Peyer's patch (tissue), 4 donors: Measurements from ENCODE around the gene ABLIM2. TPM values are rescaled to one million over a fixed set of nuclear protein-coding genes. Genes with fewer than 3 reads are reported as not detected.

Experiments
- DNase-seq, 3 donors: peaks; one replicate each; pipeline ENCODE4 v3.0.0-alpha.2; 2017 to 2019
- H3K27ac ChIP-seq, 4 donors: fragments of 200-600 bp; sonication (generic); one replicate each; pipeline ENCODE4 v1.5.1; 2016 to 2019
- H3K27me3 ChIP-seq, 2 donors: fragments of 200-600 bp; sonication (generic); one replicate each; pipeline ENCODE4 v1.5.1; 2019
- H3K36me3 ChIP-seq, 3 donors: fragments of 200-600 bp; sonication (generic); one replicate each; pipeline ENCODE4 v1.5.1; 2016 to 2019
- H3K4me1 ChIP-seq, 4 donors: fragments of 200-600 bp; sonication (generic); one replicate each; pipeline ENCODE4 v1.5.1; 2016 to 2019
- H3K4me3 ChIP-seq, 4 donors: fragments of 200-600 bp; sonication (generic); 1 replicate in 3 of 4; 2 replicates in 1 of 4; pipeline ENCODE4 v1.5.1; 2016 to 2019; ENCODE audit warnings: mild to moderate bottlenecking in 1 of 4
- H3K9me3 ChIP-seq, 4 donors: fragments of 200-600 bp; sonication (generic); one replicate each; pipeline ENCODE4 v1.5.1; 2016 to 2019; ENCODE audit warnings: mild to moderate bottlenecking in 1 of 4
- CTCF ChIP-seq, 6 experiments: fragments of 450-650 bp in 4 of 6; fragments of 200-600 bp in 2 of 6; sonication (generic) in 1 of 6; IDR thresholded peaks; one replicate each; pipeline ENCODE4 v1.5.1; 2017 to 2019; ENCODE audit warnings: antibody characterized with exemption in 6 of 6, mild to moderate bottlenecking in 3 of 6, moderate library complexity in 1 of 6
- POLR2A ChIP-seq, 2 donors: fragments of 450-650 bp; IDR thresholded peaks; one replicate each; pipeline ENCODE4 v1.5.1; 2017; ENCODE audit warnings: antibody characterized with exemption in 2 of 2, mild to moderate bottlenecking in 2 of 2, moderate library complexity in 2 of 2
- total RNA-seq, 4 donors: library from RNA; depleted of rRNA; stranded (reverse); fragments of >200 nt; gene quantifications; one replicate each; pipeline ENCODE4 v1.1.0, GENCODE V29; 2016

The ABLIM2 gene
- total RNA-seq, 4 donors from 2014 or later, result 9.0 to 24.2 (median 11.7) TPM

DNA sequence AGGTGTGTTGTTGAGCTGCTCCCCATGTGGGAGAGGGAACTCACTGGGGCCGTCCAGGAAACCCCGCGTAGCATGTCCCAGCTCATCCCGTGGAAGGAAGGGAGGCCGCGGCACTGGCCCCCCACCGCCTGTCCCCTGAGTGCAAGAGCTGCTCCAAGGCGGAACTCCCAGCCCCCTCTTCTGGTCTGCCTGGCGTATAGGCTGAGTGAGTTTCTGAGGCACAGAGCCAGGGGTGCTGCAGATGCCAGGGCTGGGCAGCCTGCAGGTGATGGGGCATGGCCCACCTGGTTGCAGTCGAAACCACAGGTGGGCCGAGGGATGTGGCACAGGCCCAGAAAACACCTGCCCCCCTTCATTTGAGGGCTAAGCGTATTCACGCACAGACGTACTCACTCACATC is 49.6 kb downstream of the ABLIM2 start:
- no peak for DNase-seq
- Histone ChIP-seq H3K27ac (no peak overlapping the region), H3K4me1 (peaks cover 0 to 13% (median 2%) of the 10 kb centered on the region in 4 donors), H3K36me3 (no peaks in the 10 kb centered on the region), H3K9me3 (no peaks in the 10 kb centered on the region), H3K27me3 (no peaks in the 10 kb centered on the region), H3K4me3 (no peak overlapping the region)
- TF ChIP-seq POLR2A (IDR thresholded peaks at IDR 0.05), result no peak
- no peak for TF ChIP-seq CTCF (IDR thresholded peaks at IDR 0.05)

DNA sequence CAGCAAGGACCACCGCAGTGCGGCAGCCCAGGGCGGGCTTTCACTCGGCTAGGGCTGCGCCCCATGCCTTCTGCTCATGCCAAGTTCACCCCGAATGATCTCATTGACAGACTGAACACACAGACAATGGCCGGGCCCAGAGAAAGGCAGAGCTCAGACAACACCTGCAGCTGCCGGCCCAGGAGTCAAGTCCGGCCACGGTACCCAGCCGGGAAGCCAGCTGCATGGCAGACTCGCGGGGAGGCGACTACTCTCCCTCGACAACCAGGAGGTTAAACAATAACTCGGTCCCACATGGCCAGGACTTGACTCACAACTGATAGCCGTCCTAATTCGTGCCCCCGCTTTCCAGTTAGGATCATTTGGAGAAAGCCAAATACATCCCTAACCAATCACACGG is 50.4 kb downstream of the ABLIM2 start:
- DNase-seq, result peak in 2 of 3 donors; percentile 66 to 68
- H3K4me1 ChIP-seq, result peaks cover 0 to 7% (median 0%) of the 10 kb centered on the region in 4 donors
- no peaks in the 10 kb centered on the region for H3K27me3 ChIP-seq
- H3K4me3 ChIP-seq, result no peak overlapping the region
- no peaks in the 10 kb centered on the region for H3K36me3 ChIP-seq
- H3K9me3 ChIP-seq, result no peaks in the 10 kb centered on the region
- H3K27ac ChIP-seq, result no peak overlapping the region
- TF ChIP-seq CTCF (IDR thresholded peaks at IDR 0.05), result no peak
- no peak for TF ChIP-seq POLR2A (IDR thresholded peaks at IDR 0.05)

- Histone ChIP-seq H3K4me1 (no peaks in the 10 kb centered on the region), H3K4me3 (no peak overlapping the region), H3K27me3 (no peaks in the 10 kb centered on the region), H3K27ac (no peak overlapping the region), H3K36me3 (no peaks in the 10 kb centered on the region), H3K9me3 (no peaks in the 10 kb centered on the region)
- TF ChIP-seq POLR2A (IDR thresholded peaks at IDR 0.05) (no peak), CTCF (IDR thresholded peaks at IDR 0.05) (no peak)
- DNase-seq, result no peak
Observed at GRCh38 chr4:8107146-8107657, 51.4 kb downstream of the ABLIM2 start.

DNA sequence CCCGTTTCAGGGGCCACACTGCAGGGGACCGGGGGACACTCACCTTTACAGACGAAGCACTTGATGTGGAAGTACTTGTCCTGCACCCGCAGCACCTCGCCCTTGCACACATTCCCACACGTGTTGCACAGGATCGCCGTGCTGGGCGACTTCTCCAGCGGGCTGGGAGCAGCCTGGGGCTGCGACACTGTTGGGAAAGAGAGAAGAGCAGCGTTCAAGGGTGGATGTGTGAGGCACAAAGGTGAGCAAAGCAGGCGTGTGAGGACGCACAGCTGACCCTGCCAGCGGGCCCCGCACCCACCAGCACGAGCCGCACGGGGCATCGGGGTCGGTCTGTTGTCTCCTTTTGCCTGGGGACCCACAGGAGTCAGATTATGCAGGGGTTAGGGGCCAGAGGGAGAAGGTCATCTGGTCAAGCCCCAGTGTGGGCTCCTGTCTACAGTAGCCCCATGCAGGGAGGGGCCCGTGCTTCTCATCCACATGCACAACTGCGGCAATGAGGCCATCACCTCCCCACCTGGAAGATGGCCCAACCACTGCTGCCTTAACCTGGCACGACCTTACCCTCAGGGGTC is 52.1 kb downstream of the ABLIM2 start:
- Histone ChIP-seq H3K4me1 (peaks cover 0 to 4% (median 0%) of the 10 kb centered on the region in 4 donors), H3K27me3 (no peaks in the 10 kb centered on the region), H3K27ac (no peak overlapping the region), H3K9me3 (no peaks in the 10 kb centered on the region), H3K4me3 (no peak overlapping the region), H3K36me3 (no peaks in the 10 kb centered on the region)
- DNase-seq, result no peak
- TF ChIP-seq CTCF (IDR thresholded peaks at IDR 0.05), result no peak

DNA sequence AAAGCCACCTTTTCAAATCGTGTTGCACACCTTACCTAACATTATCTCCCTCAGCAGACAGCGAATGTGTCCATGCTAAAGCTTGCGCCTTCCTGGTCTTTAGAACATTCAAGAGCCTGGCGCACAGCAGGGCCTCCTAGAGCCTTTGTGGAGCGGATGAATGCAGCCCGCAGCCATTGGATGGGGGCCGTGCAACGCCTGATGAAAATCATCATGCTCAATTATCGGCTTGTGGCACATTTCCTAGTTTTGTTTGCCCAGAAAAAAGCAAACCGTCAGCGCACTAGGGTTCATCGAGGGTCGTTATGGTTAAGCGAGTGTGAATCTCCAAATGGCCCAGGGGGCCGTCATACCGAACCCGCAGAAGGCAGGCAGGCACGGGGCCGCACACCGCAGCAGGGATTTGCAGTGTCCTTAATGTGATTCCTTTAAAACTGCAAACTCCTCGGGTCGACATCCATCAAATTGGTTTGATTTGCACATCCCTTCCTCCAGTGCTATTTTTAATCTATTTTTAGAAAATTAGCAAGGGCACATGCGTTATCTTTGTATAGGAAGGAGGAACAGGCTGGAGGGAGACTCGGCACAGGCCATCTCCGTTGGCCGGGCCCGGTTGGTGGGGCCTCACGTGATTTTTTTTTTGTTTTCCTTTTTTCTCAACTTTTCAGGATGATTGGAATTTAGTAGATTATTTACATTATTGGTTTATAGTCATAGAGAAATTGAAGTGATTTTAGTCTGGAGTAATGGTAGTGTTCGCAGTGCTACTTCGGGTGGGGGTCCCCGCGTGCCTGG is 53.1 kb downstream of the ABLIM2 start:
- H3K4me1 ChIP-seq, result peaks cover 0 to 13% (median 0%) of the 10 kb centered on the region in 4 donors
- H3K4me3 ChIP-seq, result no peak overlapping the region
- H3K27me3 ChIP-seq, result no peaks in the 10 kb centered on the region
- no peak overlapping the region for H3K27ac ChIP-seq
- TF ChIP-seq CTCF (IDR thresholded peaks at IDR 0.05) (no peak), POLR2A (IDR thresholded peaks at IDR 0.05) (no peak)
- DNase-seq, result no peak
- no peaks in the 10 kb centered on the region for H3K36me3 ChIP-seq
- no peaks in the 10 kb centered on the region for H3K9me3 ChIP-seq
